ENCODE data around the gene HMGB2.
A peak's percentile ranks its signal among the peaks of the same experiment; 100 is the strongest.

HMGB2 gene

DNA sequence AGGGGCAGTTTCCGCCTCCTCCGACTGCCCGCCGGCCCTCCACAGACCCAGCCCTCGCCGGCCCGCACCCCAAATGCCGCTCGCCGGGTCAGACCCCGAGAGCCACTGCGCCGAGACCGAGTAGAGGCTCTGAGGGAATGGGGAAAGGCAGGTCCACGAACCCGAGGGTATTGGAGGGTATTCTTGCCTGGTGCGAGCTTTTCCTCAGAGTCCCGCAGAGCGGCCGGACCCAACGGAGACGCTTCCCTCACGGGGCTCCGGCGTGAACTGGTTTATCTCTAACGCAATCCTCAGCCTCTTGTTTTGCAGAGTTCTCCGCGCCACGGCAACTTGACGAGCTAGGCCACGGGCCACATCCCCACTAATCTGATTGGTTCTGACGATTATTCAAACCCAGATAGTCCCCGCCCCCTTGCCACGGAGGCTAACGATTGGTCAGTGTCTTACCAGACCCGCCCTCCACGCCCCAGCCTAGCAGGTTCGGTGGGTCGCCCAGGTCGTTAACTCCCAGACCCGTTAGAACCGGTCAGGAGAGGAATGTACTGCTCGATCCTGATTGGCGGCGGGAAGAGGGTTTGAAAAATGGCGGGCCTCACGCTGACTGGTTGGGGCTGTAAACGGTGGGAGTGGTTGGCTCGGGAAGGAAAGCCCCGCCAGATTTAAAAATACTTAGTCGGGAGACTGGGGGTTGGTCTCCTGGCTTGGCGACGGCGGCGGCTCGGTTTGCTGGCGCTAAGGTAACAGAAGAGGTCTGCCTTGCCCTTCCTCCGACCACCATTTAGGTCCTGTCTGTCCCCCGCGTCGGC lies at the start of gene HMGB2:
Gene HMGB2, minus strand, starts transcription at position 274 of the 806 bp plus-strand sequence. CDS start 709 bp downstream, outside the sequence.
- DNase-seq, result peak; percentile 99 to 100

DNA sequence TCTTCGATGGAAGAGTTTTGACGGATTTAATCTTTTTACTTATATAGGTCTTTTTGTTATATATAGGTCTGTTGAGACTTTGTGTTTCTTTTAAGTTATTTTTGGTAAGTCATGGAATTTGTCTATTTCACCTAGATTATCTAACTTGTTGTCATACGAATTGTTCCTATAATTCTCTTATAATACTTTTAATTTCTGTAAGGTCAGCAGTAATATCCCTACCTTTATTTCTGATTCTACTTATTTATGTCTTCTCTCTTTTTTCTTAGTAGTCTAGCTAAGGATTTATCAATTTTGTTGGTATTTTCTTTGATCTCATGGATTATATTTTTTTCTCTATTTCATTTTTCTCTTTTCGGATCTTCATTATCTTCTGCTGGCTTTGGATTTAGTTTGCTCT lies 48.2 kb upstream of the HMGB2 start:
- no peak for DNase-seq

DNA sequence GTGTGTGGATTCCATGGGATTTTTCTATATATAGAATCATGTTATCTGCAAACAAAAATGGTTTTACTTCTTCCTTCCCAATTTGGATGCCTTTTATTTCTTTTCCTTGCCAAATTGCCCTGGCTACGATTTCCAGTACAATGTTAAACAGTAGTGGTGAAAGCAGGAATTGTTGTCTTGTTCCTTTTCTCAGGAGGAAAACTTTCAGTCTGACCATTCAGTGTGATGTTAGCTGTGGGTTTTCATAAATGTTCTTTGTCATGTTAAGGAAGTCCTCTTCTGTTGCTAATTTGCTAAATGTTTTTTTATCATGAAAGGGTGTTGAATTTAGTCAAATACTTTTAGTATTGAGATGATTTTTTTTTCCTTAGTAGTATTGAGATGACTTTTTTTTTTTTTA lies 47.5 kb upstream of the HMGB2 start:
- no peak for DNase-seq

DNA sequence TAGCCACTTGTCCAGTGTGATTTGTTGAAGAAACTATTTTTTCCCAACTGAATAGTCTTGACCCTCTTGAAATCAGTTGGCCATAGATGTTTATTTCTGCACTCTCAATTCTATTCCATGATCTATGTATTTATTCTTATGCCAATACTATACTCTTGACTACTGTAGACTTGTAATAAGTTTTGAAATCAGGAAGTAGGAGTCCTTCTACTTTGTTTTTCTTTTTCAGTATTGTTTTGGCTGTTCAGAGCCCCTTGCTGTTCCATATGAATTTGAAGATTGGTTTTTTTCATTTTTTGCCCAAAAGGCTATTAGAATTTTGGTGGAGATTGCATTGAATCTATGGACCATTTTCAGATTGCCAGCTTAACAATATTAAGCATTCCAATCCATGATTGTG lies 46.8 kb upstream of the HMGB2 start:
- DNase-seq, result no peak

DNA sequence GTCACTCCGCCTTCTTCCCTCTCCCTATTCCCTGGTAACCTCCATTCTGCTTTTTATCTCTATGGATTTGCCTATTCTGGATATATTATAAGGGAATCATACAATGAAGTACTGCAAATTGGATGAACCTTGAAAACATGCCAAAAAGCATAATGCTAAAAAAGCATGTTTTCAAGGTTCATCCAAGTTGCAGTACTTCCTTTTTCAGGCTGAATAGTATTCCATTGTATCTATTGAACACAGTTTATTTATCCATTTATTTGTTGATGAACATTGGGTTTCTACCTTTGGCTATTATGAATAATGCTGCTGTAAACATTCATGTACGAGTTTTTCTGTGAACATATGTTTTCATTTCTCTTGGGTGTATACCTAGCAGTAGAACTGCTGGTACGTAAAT lies 45.8 kb upstream of the HMGB2 start:
- no peak for DNase-seq

DNA sequence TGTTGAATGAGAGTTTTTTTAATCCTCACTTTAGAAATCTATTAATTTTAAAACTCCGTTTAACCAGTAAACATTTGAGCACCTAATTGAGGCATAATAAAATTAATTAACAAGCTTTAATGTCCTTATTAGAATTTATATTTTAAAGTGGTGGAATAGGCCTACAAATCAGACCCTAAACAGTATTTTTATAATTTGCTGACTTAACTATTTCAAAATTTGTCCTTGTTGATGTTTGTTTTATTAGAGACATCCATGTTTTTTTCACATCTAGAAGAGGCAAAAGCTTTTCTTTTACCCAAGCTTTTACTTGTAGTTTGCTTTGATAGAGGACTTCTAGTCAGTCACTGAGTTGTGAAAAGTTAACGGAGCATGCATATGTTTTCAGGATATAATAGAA lies 40.4 kb upstream of the HMGB2 start:
- no peak for DNase-seq

DNA sequence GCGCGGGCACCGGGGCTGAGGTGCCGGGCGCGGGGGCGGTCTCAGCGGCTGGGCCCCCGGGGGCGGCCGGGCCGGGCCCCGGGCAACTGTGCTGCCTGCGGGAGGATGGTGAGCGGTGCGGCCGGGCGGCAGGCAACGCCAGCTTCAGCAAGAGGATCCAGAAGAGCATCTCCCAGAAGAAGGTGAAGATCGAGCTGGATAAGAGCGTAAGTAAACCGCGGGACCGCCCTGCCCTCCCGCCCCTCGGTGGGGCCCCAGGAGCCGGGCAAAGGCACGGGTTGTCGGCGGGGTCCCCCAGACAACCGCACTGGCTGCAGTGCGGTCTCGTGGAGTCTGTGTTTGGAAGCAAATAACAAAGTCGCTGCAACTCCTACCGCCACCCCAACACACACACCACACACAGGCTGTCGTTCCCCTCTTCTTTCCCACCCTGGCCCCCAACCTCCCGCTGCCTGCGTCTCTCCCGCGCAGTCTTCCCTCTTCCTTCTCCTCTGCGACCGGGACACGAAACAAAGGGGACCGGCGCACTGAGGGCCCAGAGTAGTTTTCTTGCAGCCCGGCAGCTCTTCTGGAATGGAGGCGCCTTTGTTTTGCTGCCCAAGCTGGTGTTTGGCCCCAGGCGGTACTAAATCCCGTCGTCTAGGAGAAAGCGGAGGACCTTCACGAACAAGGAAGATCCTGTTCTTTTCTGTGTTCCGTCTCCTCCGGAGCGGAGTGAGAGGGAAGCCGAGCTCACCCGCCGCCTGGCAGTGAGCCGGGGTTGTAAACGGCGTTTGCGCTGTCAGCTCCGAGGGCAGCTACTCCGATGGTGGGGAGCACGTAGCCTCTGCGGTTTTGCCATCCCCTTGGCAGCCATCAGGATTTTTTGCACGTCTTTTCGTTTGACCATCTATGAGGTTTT lies 37.4 kb upstream of the HMGB2 start:
- DNase-seq, result peak; percentile 78 to 84

DNA sequence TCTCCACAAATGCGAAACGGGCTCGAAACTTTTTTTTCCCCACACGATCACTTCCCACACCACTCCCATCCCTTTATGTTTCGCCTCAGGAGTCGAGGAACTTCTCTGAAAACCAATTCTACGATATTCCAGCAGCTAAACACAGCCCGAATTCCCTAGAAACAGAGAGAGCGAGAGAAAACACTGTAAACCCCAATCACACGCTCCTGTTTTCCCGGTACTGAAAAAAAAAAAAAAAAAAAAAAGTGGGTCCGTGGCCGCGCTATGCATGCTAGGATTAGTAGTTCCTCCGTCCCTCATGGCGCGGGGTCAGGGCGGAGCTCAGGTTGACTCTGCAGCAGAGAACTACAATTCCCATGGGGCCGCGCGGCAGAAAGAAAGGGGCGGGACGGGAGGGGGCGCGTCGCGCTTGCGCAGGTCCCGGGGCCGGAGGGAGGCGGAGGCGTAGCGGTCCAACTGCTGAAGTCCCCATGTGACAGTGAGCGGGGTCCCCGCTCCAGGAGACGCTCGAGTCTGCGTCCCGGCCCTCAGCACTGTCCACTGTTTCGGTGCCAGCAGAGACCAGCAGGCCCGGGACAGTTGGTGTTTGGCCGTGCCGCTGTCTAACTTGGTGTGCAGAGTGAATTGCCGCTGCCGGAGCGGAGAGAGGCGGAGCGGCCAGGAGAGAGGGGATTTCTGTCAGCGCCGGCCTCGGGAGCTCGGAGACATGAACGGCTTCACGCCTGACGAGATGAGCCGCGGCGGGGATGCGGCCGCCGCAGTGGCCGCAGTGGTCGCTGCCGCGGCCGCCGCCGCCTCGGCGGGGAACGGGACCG lies 36.5 kb upstream of the HMGB2 start, which contains the start of gene SAP30:
Gene SAP30, plus strand, starts transcription at position 478 of the 815 bp plus-strand sequence. Its CDS starts 229 bp downstream, at position 707.
- DNase-seq, result peak; percentile 97

DNA sequence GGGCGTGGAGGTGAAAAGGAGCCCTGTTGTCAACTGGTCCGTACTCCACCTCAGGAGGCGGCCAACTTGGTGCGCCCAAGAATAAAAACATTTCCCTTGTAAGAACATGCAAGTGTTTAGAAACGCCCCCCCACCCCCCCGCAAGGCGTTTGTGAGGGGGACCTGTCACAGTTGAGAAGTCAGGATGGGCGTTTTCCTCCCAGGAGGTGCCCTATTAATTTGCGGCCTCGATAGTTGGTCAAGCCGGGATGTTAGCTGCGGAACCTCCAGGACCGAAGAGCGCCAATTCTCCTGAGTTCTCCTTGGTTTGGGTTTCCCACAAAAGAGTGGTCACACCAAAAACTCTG lies 35.9 kb upstream of the HMGB2 start:
- DNase-seq, result peak in 1 of 2 donors; percentile 69

DNA sequence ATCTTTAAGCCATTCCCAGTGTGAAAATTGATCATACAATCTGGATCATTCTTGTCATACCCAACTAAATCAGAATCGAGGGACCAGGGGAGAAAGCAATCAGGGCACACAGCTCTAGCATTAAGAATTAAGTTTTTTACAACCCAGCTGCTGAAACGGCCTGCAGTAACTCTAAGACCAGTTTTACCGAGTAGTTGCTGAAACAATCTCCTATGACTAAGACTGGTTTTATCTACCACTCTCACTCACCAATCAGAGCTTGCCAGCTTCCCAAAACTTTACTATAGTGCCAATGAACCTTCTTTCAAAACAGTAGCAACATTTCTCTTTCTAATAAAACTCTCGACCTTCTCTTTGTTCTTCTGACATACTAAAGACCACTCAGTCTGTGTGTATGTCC lies 33.8 kb upstream of the HMGB2 start:
- DNase-seq, result no peak

DNA sequence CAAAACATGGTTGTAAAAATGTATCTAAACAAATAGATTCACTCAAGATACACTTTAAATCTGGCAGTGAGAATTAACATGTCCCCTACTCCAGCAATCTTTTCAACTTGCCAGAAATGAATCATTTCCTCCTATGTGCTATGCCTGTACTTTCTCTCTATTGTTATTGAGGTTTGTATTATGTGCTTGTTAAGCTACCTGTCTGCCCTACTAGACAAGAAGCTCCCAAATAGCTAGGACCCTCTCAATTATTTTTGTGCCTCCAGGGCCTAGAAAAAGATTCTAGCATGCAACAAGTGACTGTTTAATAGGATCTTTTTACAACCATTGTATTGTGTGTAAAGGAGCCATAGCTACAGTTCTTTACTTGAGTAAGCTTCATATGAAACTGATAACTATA lies 33.1 kb upstream of the HMGB2 start:
- DNase-seq, result no peak

DNA sequence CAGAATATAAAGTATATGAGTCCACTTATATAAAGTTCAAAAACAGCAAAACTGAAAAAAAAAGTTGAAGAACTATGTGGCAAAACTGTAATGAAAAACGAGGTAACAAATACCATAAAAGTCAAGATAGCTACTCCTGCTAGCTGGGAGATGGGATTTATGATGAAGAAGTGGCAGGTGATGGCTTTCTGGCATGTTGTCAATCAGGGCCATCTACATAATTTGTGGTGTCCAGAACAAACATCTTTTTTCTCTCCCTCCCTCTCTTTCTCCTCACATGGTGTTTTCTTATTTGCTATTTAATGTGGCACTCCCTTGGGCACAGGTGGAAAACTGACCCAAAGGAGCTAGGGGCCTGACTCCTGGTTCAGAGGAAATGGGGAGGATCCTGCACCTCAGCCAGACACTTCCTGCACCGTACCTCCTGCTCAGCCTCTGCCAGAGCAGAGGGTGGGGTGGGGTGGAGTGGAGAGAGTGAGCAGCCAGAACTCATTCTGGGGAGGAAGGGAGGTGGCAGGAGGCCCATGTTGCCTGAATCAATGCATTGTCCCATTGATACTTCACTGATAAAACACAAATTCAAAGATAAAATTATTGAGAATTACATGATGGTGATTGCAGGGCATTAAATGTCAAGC lies 31.3 kb upstream of the HMGB2 start:
- no peak for DNase-seq

DNA sequence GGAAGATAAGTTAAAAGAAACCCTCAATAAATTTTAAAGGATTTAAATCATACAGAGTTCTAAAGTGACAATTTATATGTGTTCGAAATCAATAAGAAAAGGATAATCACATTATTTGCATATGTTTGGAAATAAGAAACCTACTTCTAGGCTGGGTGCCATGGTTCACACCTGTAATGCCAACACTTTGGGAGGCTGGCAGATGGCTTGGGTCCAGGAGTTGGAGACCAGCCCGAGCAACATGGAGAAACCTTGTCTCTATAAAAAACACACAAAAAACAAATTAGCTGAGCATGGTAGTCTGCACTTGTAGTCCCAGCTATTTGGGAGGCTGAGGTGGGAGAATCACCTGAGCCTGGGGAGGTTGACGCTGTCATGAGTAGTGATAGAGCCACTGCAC lies 28.5 kb upstream of the HMGB2 start:
- no peak for DNase-seq

DNA sequence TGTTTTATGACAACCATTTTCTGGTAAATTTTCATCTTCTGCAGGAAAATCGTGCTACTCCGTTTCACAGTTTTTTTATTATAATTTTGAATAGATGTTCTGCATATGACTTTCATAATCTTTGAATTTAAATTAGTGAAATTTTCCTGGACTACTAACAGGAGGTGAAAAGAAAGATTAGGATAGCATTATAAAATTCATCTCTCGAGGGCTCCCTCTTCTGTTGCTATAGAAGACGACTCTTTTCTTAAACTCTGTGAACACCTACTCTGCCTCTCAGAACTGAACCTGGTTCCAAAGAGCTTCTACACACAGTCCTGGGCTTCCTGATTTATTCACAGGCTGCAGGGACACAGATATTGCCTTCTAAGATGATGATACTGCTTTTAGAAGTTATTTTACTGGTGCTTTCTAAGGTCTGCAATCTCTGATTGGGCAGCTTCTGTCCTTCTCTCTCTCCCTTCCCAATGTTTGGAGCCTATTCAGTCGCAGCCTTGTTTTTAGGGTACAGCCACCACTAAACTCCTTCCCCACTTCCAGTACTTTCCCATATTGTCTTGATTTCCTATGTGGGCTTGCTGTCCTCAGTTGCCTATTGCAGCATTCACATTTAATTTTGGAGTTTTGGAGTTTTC lies 26.5 kb upstream of the HMGB2 start:
- no peak for DNase-seq

DNA sequence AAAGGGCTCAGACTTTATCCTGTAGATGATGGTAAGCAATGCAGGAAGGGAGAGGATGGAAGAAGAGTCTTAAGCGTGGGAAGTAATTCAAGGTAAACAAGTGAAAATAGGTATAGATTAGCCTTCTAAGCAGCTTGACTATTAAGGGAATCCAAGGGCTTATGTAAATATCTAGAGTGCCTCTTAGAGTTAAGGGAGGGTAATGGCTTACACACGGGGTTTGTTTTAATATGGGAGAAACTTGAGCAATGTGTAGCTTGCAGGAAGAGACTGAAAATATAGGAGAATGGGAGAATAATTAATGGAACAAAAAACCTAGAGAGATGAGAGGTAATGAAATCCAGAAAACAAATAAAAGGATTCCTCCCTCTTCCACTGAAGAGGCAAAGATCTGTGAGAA lies 23.8 kb upstream of the HMGB2 start:
- no peak for DNase-seq

DNA sequence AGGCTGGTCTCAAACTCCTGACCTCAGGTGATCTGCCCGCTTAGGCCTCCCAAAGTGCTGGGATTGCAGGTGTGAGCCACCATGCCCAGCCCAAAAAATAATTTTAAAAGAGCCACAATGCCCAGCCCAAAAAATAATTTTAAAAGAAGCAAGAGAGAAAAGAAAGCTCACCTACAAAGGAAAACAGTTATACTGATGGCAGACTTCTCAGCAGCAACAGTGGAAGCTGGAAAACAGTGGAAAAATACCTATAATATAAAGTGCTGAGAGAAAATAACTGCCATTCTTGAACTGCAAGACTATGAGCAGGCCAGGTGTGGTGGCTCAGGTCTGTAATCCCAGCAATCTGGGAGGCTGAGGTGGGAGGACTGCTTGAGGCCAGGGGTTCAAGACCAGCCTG lies 13.3 kb upstream of the HMGB2 start:
- no peak for DNase-seq

DNA sequence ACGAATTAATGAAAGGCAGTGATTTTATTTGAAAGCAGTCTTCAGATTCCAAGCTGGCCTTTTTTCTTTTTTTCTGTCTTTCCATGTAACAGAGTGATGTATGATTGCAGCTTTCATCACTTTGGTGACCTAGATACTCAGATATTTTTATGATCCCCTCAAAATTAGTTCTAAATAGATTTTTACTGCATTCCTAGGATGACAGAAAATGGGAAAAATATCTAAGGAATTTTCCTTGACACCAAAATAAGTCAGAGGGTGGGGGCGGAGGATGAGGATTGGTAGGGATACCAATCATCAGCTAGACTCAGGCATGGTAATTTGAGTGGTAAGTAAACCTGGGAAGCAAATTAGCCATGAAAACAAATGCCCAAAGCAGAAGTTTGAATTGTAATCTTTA lies 11.9 kb upstream of the HMGB2 start:
- no peak for DNase-seq

DNA sequence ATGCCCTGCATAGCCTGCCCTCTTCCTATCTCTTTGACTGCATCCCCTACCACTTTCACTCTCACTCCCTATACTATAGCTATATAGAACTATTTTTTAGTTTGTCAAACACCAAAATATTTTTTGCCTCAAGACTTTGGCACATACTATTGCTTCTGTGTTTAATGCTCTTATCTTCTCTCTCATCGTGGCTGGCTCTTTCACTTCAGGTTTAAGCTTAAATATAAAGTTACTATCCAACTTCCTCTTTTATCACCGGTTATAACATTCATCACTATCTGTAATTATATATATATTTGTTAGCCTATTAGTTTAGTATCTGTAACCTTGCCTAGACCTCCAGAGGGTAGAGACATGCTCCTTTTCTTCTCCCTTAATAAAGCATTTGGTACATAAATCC lies 11.5 kb upstream of the HMGB2 start:
- no peak for DNase-seq

DNA sequence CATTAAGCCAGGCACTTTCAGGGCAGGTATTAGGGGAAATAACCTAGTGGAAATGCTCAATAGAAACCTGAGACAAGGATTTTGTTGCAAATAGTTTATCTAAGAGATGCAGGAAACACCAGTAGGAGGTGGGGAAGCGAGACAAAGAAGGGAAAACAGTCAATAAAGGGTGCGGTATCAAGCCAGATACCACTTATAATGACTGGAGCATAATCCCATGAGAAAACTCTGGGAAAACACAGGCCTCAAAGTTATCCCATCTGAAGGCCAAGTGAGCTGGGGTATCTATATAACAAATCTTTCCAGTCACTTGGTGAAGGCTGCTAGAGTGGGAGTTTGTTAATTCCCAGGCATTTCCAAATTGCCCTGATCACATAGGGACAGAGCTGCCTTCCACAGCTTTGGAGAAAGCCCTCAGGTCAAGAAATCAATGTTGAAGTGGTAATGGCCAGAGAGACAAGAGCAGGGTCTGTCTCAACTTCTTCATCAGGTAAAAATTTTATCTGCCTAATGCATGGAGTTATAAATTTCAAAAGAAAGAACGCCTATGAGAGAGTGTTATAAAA lies 9.8 kb upstream of the HMGB2 start:
- DNase-seq, result no peak

DNA sequence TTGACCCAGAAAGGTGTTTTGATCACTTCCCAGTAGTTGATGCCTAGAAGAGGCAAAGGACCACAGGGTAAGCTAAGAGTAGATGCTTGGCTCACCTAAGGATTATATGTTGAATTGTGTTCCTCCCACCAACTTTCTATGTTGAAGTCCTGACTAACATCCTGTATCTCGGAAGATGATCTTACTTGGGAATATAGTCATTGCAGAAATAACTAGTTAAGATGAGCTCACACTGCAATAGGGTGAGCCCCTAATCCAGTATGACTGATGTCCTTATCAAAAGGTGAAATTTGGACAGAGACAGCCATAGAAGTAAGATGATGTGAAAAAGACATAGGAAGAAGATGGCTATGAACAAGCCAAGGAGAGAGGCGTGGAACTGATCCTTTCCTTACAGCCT lies 3.3 kb upstream of the HMGB2 start:
- DNase-seq, result no peak

DNA sequence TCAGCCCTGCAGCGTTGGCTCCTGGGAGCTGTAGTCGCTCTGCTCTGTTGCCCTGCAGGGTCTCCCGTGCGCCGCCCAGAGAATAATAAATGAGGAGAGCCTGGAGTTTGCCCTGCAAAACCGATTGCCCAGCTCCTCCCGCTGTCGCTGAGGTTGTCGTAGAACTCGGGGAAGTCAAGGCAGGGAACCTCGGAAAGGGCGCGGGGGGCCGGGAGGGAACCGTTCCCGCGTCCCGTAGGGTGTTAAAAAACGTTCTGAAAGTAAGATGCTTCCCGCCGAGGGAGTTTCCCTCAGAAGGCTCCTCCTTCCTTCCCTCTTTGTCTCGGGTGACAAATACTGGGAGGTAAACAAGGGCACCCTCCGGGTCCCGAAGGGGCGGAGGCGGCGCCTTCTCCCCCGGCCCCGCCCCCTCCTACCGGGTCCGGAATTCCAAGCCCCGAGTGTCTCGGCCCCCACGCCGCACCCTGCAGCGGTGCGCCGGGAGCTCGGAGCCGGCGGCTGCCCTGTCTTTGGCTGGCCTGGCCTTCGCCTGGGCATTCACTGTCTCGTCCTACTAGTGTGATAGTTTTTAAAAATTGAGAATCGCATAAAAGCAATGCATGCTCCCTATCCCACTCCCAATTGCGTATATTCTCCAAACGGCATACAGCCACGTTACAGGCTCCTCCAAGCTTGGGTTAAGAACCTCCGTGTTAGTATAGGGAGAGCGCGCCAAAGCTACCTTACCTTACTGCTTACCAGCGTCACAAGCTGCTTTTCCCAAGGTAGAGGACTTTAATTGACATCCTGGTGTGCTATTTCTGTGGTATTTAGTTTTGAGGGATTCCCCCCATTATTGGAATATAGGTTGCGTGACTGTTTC lies 964 bp upstream of the HMGB2 start:
- DNase-seq, result peak; percentile 40 to 74
